ENCODE results near the gene MYOD1.

DNA sequence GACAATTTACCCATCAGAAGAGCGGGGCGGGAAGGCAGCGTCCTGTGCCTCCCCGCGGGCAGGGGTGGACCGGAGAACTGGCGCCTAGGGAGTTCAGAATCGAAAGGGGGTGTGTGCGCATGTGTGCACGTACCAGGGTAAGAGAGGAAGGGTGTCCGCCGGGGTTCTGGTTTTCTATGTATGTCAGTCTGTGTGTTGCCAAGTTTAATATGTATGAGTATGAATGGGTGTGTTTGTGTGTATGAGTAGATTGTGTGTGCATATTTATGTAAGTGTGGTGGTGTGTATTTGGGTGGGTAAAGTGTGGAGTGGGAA is 17.2 kb downstream of the MYOD1 start:
- TF ChIP-seq, protein P1, sequence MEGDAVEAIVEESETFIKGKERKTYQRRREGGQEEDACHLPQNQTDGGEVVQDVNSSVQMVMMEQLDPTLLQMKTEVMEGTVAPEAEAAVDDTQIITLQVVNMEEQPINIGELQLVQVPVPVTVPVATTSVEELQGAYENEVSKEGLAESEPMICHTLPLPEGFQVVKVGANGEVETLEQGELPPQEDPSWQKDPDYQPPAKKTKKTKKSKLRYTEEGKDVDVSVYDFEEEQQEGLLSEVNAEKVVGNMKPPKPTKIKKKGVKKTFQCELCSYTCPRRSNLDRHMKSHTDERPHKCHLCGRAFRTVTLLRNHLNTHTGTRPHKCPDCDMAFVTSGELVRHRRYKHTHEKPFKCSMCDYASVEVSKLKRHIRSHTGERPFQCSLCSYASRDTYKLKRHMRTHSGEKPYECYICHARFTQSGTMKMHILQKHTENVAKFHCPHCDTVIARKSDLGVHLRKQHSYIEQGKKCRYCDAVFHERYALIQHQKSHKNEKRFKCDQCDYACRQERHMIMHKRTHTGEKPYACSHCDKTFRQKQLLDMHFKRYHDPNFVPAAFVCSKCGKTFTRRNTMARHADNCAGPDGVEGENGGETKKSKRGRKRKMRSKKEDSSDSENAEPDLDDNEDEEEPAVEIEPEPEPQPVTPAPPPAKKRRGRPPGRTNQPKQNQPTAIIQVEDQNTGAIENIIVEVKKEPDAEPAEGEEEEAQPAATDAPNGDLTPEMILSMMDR (IDR thresholded peaks at IDR 0.05; ENCODE audit: low read length), result no peak
- TF ChIP-seq EZH2 (optimal IDR thresholded peaks at IDR 0.05; ENCODE audit: low read depth, low read length) (no peak), EZH2phosphoT487 (IDR thresholded peaks at IDR 0.05; ENCODE audit: low read length) (no peak)
